Measurements from ENCODE around the gene EPHA2.

GRCh38 chr1:16129921-16130543 lies 25.8 kb downstream of the EPHA2 start:
- TF ChIP-seq CTCF (conservative IDR thresholded peaks at IDR 0.05 in 1 of 2, IDR thresholded peaks at IDR 0.05 in 1 of 2; ENCODE audit: low read depth in 1 of 2, low read length in 2 of 2) (no peak), EZH2 (IDR thresholded peaks at IDR 0.05; ENCODE audit: low read length, missing control alignments) (no peak)

Measured in fibroblast of lung (primary cell).